CD4-positive, alpha-beta T cell treated with Interleukin-17A for 1 hour (primary cell): ENCODE data around the gene SNX10.

ENCODE experiments used
- DNase-seq: peaks from one replicate; pipeline ENCODE4 v3.0.0-alpha.2; 2020

Gene SNX10

DNA sequence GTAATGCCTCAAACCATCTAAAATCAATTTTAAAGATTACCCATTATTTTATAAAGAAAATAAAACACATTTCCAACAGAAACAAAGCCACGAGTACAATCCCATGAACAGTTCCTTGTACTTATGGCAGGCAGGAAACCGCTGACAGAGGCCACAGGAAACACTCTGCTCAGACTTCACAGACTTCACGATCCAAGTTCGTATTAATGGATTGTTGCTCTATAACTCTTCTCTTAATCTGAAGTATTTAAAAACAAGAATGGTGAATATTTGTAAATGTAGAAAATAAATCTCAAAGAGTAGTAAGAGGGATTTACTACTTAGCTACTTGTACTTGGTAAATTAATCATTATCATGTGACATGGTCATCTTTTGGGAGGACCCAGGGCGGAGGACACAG, 78.3 kb downstream of the SNX10 start:
- peak; percentile 14 for DNase-seq

- DNase-seq, result no peak
Measured at GRCh38 chr7:26372249-26372648, 80.6 kb downstream of the SNX10 start.

DNA sequence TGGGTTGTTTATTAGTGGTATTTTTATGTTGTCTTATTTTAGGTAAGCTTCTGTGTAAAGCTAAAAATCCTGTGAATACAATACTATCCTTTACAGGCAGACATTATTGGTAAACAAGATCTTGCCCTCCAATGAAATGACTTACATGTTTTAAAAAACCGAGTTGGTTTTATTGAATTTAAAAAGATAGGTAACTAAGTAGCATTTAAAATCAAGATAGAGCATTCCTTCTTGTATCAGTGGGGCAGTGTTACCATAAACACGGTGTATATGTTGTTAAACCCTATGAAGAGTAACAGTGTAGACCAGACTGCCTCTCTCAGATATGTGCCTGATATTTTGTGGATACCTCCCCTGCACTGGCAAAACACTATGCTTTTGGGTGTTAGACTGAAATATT, 81.0 kb downstream of the SNX10 start:
- DNase-seq, result no peak

DNA sequence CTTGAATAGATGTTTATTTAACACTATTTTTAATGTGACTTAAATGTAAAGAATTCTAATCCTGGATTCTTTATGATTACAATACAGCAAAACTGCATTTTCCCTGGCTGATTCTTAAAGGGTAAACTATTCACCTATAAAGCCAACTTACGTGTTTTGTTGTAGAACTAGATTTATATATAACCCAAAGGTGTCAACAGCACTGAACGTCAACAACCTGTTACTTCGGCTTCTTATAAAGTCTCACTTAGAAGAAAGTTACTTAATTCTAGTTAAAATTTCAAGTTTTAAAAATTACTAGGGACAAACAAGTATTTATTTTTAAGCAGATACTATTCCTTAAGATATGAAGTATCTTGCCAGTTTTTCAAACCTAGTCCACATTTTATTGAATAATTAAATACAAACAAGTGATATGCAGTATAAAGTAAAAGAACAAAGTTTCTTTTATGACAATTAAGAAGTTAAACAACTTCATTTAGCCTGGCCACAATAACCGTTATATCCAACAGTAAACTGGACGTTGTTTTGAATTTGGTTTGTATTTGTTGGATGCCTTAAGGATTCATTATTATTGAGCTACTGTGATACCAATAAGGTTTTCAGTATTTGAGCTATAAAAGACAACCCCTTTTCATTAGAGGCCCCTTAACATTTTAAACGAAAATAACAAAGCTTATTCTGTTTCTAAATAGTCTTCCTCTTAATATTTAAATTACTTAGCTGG, 83.1 kb downstream of the SNX10 start:
- no peak for DNase-seq

DNA sequence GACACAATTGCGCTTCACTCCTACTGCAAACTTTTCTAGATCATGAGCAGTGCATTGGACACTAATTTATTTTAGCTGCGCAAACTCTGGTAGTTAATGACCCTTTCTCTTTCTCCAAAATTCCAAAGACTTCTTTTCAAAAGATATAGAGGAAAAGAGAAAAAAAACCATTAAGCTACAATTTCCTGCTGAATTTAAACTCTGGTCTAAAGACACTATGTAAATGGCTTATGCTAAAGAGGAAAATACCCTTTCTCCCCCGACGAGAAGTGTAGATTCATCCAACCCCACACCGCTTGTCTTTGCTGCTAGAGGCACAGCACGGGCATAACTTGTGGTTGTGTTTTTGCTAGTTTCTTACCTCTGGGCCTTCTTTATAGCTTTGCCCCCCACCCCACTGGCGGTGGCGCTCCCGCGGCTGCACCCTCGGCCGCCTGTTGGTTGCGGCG, 84.1 kb downstream of the SNX10 start:
- DNase-seq, result no peak

- peak; percentile 40 for DNase-seq
Measured at GRCh38 chr7:26376175-26376917, 84.7 kb downstream of the SNX10 start.

- no peak for DNase-seq
Measured at GRCh38 chr7:26378016-26378415, 86.4 kb downstream of the SNX10 start.

GRCh38 chr7:26379711-26380110, 88.0 kb downstream of the SNX10 start:
- DNase-seq, result no peak

DNA sequence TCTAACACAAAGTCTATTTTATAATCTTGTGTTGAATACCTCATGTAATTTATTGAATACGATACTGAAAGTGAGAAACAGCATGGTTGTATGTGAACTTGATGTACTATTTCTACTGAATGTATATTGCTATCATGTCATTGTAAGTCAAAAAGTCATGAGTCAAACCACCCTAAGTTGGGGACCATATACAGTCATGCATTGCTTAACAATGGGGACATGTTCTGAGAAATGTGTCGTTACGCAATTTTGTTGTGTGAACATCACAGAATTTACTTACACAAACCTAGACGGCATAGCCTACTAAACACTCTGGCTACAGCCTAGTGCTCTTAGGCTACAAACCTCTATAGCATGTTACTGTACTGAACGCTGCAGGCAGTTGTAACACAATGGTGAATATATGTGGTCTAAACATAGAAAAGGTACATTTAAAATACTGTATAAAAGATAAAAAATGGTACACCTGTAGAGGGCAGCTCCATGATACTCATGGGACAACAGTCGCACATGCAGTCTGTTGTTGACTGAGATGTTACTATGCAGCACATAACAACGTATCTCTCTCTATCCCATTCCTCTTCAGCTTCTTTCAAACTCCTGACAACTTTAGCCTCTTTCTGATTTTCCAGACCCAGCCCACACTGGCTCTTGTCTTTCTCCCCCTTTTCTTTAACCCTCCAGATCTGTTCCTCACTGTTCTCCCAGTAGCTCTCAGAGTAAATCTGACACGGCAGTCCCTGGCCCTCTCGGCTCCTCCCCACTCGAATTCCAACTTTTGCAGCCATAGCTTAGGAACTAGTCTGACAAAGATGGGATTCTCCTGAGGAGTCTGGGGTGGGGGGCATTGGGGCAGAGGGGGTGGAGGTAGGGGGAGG, 90.1 kb downstream of the SNX10 start:
- DNase-seq, result no peak

DNA sequence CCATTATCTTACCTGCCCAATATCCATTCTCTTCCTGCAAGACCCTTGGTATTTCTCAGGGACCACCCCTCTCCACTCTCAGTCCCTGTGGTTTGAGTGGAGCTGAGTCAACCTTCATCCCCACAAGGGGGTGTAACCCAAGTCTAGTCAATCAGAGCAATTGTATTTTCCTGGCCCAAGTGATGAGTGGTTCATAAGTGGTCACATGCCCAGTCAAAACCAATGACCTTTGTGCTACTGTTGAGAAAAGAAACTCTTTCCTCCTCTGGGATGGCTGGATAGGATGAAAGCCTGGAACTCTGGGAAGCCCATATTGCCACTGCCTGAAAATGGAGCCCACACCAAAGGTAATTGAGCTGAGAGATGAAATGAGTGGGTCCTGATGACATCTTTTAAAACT, 93.6 kb downstream of the SNX10 start:
- no peak for DNase-seq

- DNase-seq, result no peak
Measured at GRCh38 chr7:26387731-26388130, 96.1 kb downstream of the SNX10 start.

DNA sequence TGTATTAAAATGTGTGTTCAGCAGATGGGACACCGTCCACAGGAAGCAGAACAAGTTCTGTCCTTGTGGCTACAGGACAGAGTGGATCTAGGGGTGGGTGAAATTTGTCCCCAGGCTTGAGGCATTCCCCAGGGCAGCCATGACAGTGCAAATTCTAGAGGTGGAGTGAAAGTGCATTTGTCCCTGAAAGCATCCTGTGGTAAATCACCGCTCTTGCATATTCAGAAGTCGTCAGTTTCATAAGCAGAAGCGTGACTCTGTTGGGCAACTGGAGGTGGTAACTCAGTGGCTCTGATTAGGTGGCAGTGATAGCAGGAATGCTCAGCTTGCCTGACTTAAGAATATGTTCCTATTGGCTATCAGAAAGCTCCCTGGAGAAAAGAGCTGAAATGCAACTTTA, 96.6 kb downstream of the SNX10 start:
- DNase-seq, result no peak

DNA sequence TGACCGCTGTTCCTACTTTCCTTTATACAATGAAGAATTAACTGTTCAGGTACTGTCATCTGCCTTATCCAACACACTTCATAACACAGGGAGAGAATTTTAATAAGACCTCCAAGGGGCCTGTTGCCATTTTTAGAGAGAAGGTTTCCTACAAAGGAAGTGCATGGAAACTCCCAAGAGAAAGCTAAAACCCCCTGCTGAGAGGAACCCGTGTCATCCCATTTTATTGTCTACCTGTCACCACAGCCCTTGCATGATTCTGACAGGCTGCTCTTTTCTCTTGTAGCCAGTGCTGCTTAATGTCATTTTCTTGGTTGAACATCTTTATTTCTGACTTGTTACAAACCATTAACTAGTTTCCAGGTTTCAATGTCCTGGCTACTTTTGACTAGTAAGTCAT, 98.4 kb downstream of the SNX10 start:
- no peak for DNase-seq

- DNase-seq, result no peak
Measured at GRCh38 chr7:26393818-26394217, 102.2 kb downstream of the SNX10 start.

DNA sequence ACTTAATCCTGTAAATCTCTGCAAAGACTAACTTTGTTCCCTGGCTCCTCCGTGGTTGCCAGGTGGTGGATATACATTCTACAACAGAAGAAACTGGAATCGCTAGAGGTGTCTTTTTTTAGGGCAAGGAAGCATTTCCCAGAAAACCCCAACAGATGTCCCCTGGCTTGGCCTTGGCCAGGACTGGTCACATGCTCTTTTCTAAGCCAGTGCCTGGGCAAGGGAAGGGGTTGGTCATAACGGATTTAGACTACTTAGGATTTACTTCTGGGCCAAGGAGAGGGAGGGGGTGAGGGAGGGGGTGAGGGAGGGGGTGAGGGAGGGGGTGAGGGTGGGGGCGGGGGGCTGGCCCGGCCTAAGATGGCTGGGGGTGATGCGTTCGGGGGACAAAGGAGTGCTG, 105.7 kb downstream of the SNX10 start:
- no peak for DNase-seq

- no peak for DNase-seq
Measured at GRCh38 chr7:26397796-26398426, 106.2 kb downstream of the SNX10 start.

- DNase-seq, result no peak
Measured at GRCh38 chr7:26398427-26398755, 106.7 kb downstream of the SNX10 start.

DNA sequence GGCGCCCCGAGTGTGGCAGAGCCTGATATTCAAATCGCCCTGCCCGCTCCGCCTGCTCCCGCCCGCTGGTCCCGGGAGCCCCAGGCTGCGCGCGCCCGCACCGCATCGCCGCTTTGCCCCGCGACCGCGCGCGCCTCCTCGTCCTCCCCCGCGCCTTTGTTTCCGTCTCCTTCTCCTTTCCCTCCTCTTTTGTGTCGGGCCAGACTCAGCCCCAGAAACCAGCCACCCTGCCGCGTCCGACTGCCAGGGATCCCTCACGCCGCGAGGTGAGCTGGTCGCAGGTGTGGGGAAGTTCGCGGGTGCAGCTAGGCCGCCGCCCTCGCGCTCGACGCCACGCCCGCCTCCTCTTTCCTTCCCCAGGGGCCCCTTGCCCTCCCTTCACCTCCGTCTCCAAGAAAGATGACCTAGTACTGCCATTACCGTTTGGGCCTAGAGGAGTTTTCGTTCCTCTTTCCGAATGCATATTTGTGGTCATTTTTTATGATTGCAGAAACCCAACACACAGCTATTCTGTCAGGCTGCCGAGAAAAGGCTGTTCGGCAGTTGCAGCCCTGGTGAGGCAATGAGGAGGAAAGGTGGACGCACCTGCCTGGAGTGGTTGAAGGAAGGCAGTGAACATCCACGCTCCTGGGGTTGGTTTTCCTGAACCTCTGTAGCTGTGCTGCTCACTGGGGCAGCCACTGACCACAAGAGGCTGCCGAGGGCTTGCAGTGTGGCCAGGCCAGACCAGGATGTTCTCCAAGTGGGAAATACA, 107.3 kb downstream of the SNX10 start:
- DNase-seq, result peak; percentile 23

DNA sequence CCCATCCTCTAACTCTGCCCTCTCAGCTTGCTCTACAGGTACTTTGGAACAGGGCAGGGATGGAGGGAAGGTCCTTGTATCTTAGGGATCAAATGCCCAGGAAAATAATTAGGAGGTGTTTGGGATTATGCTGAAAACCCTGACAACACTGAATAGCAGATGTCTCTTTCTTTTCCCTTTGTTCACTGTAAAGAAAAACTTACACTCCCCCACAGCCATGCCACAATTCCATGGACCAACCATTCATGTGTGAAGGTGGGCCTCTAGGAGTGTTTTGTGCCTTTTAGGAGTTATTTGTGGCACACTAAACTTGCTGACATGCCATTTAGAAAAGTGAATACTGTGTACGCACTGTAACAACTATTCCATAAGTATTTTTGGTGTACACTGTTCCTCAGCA, 108.1 kb downstream of the SNX10 start:
- DNase-seq, result no peak

DNA sequence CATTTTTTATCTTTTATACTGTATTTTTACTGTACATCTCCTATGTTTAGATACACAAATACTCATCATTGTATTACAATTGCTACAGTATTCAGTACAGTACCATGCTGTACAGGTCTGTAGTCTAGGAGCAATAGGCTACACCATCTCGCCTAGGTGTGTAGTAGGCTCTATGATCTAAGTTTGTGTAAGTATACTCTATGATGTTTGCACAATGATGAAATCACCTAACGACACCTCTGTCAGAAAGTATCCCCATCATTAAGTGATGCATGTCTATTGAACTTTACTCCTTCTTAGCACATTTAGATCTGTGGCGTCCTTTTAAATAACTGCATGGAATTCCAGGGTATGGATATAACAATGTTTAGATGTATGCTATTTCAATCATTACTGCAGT, 112.0 kb downstream of the SNX10 start:
- no peak for DNase-seq

DNA sequence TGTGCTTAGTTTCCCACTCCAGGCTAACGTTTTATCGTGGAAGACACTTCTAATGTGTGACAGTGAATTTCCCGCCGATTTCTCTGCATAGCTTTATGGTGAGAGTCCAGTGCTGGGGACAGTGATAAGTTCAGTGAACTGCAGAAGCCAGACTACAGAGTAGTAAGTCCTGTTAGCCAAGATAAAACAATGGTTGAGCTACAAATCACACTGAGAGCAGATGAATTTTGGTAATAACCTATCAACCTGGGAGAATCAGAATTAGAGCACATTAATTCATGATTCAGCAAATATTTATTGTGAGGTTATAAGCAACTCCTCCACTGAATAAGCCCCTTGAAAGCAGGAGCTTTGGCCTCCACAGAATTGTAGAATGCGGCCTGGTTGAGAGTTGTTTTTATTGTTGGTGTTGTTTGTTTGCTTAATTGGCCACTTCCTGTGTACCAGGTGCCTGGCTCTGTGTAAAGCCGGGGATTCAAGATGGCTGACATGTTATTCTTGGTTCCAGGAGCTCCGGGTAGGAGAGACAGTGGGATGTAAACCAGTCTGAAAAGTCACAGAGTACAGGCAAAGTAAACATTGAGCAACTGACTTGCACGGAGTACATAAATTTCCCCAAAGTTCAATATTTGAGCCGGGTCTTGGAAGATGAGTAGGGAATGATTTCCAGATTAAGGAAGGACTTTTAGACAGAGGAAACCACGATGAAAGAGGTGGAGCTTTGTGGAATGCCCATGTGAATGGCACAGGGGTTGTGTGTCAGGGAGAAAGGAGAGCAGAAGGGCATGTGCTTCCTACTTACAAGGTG, 112.7 kb downstream of the SNX10 start:
- DNase-seq, result no peak

GRCh38 chr7:26406433-26406832, 114.8 kb downstream of the SNX10 start:
- DNase-seq, result no peak
